Hindlimb muscle (tissue), 1 donor: Measurements from ENCODE around the gene CES3. TPM values are rescaled to one million over a fixed set of nuclear protein-coding genes. Genes with fewer than 3 reads are reported as not detected.
"Not testable (repeated sequence)": the region's sequence is repeated elsewhere in the genome, so short reads cannot be mapped to it uniquely, and the experiment has no call there.

ENCODE experiments used
- DNase-seq: peaks from one replicate; pipeline ENCODE4 v3.0.0-alpha.2; 2013
- polyA plus RNA-seq: library from polyadenylated mRNA; unstranded; fragments of 120-200 nt; gene quantifications from one replicate; pipeline ENCODE4 v1.2.1, GENCODE V29; 2013; ENCODE audit not compliant: insufficient read length

CES3 gene
- polyA plus RNA-seq, 1 donor, result 0.37 TPM

DNA sequence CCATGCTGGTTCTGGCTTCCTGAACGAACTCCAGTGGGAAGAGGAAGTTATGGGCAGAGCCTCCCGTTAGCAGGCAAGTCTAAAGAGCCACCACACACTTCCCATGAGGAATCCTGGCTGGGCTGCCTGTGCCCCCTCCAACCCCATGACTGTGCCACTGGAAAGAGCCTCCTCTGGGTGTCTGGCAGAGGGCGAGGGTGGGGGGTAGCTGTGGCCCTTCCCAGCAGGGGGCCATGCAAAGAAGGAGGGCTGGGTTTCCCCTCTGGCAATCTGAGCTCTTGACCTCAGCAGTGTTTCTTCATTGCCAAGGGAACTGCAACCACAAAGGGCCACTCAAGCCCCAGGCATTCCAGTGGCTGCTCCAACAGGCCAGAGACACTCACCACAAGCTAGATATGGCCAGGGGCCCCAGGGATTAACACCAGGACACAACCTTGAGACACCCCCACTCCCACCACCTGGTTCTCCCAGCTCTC lies 34.1 kb upstream of the CES3 start:
- no peak for DNase-seq

DNA sequence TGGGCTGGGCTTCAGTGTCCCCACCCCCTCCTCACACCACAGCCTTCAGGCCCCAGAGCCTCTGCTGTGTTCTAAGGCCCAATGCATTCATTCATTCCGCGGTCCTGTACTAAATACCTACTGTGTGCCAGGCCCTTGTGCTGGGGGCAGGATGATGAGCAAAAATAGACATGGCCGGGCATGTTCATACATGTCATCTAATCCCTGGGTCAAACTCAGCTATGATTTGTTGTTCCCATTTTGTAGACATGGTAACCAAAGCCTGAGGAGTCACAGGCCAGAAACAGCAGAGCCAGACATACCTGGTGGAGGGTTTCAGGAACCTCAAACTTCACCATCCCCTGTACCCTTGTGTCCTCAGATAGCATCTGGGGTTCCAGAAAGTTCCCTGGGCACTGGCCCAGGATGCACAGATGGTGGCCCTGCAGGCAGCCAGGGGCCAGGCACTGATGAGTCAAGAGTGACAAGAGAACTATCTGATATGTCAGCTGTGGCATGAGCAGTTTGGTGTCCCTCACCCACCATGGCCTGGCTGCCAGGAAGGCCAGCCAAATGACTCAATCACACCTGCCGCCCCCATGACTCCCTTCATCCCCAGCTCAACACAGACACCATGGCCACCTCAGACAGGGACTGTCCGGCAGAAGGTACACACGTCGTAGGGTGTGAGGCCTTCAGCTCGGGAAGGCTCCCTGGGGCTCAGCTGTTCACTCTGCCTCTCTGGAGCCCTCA lies 33.0 kb upstream of the CES3 start:
- DNase-seq, result no peak

DNA sequence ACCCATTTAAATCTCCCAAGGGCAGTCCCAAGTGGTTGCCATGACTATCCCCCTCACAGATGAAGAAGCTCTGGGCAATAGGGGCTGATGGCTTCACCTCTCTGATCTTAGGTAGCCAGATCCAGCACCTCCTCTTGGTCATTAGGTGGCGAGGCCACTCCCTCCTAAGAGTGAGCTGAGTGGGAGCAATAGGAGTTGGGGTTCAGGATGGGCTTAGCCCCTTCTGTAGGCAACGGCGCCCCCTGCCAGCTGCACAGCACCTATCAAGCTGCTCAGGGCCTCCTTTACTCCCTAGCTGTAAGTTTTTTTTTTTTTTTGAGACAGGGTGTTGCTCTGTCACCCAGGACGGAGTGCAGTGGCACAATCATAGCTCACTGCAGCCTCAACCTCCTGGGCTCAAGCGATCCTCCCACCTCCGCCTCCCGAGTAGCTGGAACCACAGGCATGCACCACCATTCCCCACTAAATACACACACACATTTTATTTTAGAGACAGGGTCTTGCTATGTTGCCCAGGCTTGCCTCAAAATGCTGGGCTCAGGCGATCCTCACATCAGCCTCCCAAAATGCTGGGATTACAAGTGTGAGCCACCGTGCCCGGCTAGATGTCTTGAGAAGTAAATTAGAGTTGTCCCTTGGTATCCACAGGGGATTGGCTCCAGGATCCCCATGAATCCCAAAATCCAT lies 32.2 kb upstream of the CES3 start:
- no peak for DNase-seq

DNA sequence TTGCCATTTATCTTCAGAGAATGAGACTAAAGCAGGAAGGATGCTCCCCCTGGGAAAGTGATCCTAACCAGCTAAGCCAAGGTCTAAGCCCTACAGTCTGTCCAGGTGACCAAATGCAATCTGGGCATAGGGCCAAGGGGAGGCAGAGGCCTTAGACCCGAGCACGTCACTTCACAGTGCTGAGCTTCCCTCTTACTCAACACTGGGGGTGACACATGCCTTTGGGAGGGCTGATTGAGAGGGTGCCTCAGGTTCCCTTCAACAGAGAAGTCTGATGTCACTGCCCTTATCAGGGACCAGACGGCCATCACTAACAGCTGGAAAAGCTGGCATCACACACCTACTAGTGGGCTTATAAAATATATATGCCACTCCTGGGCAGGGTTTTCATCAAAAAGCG lies 30.9 kb upstream of the CES3 start:
- DNase-seq, result no peak

DNA sequence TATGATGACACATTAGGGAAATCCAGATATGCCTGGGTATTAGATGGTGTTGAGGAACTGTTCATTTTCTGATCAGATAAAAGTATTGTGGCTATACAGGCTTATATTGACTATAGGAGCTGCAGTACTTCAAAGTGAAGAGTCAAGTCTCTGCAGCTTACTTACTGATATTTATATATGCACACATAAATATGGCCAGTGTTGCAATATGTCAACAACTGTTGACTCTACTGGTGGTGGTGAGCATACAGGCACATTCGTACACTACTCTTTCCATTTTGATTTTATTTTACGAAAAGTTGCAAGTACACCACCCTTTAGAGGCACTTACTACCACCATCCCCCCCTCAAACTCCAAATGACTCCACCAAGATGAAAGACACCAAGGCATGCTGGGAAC lies 29.4 kb upstream of the CES3 start:
- no peak for DNase-seq

DNA sequence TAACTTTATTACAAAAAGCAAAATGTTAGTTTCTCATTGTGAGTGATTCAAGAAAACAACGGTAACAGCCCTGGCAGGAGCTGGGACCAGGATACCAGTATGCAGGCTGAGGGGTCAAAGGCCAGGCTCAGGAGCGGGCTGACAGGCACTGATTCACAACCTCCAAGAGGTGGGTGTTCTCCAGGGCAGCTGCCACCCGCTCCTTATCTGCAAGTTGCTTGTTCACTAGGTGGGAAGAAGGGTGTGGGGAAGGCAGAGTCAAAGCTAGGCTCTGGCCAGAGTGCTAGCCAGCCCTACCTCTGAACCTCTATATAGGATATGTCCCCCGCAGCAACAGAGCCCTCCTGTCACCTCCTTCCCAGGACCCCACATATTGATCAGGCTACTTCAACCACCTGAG lies 29.0 kb upstream of the CES3 start:
- no peak for DNase-seq

DNA sequence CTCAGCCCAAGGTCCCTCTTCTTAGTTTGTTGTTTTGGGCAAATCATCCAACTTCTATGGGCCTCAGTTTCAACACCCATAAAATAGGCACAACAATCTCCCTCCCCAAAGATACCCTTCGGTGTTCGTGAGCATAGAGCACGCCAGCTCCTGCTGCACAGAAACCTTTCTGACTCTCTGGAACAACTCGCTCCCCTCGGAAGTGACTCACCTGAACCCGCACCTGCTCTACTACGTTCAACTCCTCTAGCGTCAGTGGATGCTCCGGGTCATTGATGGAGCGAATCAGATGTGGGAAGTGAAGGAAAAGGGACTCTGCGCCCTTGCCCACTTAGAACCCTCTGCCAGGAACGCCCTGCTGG lies 27.3 kb upstream of the CES3 start:
- DNase-seq, result no peak

DNA sequence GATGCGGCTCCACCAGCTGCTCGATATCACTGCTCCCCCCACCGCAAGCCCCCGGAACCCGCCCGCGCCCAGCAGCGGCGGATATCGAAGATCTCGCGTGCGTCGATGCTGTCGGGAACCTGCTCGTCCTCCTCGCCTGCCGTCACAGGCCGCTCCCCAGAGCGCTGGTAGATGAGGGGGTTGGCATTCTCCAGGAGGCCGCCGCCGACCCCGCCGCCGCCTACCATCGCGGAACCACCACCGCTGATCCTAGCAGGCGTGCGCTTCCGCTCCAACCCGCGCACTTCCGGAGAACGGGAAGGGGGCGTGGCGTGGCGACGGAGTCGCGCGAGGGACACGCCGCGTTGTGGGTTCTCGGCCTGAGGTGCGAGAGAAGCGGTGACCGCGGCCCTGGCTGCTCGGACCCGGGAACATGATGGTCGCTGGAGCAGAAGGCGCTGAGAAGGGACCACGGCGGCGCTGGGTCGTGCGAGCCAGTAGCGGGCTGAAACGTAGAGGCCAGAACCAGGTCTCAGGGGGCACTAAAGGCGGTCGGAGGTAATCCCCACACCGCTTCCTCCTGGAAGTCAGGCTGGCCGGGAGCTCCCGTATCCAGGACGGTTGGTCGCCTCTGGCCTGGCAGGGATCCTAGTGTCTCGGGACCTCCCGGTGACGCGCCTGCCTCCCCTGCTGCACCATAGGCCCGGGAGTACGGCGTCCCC lies 26.8 kb upstream of the CES3 start, which contains the start of gene CIAO2B:
TSS of gene CIAO2B (minus strand) at position 265 of the 701 bp plus-strand sequence. CDS start at position 227, 38 bp downstream.
- DNase-seq, result peak; percentile 97

DNA sequence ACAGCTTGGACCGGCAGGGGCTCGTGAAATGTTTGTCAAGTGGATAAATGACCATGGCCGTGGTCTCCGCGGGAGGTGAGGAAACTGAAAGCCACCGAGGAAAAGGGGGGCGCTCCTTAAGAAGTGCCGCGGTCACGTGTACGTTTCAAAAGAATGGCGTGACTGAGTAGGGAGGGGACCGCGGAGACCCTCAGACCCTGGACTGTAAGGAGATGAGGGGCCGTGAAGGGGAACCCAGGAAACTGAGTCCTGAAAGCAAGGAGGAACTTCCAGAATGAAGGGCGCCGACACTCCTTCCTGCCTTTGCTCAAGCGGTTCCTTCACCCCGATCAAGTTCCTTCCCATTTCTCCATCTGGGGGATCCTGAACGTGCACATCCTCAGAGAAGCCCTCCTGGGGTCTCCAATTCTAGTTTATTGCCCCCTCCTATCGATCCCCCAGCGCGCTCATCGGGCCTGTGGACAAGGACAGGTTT lies 26.2 kb upstream of the CES3 start:
- not testable (repeated sequence) for DNase-seq

DNA sequence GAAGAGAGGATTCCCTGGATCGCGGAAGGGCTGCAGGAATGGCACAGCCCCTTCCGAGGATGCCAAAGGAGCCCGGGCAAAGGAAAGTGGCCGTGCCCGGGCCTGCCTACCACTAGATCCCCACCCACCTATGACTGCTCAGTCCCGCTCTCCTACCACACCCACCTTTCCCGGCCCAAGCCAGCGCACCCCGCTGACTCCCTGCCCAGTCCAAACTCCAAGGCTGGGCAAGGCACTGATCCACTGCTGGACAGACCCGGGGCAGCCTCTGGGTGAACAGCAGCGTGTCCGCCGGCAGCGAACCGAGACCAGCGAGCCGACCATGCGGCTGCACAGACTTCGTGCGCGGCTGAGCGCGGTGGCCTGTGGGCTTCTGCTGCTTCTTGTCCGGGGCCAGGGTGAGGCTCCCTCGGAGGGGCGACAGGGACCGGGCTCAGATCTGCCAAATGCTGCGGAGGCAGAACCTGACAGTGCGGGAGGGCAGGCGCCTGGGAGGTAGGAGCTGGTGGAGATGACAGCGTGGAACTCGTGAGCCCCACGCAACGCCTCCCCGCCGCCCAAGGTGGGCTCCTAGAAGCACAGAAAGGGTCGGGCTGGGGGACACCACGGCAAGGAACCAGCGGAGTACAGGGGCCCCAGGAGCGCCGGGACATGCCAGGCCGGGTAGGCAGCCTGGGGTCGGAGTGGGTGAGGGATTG lies 25.6 kb upstream of the CES3 start, which contains the start of gene CES2:
TSS of gene CES2 (plus strand) at position 203 of the 698 bp plus-strand sequence. CDS start at position 323, 120 bp downstream.
- no peak for DNase-seq

DNA sequence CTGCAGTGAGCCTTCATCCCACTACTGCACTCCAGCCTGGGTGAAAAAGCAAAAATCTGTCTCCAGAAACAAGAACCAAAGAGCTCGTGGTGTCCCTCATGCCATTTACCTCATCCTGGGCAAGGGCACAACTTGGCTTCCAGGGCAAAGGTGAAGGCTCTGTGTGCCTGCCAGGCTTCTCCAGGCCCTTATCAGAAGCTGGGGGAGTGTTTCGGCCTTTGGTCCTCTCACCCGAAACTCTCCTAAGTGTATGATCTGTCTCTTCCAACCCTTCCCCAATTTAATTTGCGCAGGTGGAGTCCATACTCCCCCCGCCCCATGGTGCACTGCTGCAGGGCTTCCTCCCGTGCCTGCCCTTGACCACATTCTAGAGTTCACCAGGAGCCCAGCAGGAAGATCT lies 24.6 kb upstream of the CES3 start:
- no peak for DNase-seq

DNA sequence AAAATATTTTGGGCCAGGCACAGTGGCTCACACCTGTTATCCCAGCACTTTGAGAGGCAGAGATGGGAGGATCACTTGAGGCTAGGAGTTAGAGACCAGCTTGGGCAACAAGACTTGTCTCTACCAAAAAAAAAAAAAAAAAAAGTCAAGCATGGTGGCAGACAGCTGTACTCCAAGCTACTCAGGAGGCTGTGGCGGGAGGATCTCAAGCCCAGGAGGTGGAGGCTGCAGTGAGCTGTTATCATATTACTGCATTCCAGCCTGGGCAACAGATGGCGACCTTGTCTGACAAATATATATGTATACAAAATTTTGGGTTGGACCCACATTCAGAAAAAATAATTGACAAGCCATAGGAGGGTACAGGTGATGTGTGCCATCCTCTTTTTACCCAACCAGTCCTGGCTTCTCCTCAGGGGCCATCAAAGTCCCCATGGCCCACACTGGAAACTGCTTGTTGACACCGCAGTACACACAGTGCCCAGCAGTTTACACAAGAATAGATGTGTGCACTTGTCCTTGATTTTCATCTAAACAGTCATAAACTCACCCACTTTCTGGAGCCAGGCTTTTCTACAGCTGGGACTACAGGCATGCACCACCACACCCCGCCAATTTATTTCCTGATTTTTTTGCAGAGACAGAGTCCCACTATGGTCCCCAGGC lies 24.0 kb upstream of the CES3 start:
- no peak for DNase-seq

DNA sequence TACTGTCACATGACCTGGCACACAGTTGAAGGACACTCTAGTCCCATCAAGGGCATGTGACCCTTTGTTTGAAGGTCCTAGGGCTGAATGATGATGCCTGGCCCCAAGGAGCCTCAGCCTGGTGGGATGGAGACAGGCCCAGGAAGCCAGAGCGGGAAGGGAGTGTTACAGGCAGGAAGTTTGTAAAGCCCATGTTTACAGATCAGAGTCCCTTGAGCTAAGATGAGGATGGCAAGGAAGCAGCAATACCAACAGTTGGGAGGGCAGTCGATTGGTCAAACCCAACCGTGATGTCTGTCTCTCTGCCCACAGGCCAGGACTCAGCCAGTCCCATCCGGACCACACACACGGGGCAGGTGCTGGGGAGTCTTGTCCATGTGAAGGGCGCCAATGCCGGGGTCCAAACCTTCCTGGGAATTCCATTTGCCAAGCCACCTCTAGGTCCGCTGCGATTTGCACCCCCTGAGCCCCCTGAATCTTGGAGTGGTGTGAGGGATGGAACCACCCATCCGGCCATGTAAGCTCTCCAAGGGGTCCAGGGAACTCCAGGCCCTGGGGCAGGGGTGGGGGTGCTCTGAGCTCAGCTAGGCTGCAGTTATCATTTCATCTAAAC lies 23.2 kb upstream of the CES3 start:
- DNase-seq, result no peak

DNA sequence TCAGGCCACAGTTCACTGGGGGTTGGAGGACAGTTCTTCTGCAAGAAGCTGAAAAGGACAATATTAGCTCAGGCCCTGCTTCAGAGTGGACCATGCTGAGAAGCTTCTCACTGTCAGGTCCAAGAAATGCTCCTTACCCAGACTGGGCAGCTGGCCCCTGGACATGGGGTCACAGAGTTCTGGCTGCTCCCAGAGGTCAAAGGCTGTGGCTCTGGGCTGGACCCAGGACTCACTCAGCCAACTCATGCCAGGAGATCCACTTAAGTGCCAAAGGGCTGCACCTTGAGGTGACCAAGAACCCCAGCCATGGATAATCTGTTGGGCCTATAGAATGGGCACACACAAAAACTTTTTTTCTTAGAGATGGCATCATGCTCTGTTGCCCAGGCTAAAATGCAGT lies 21.7 kb upstream of the CES3 start:
- DNase-seq, result no peak

DNA sequence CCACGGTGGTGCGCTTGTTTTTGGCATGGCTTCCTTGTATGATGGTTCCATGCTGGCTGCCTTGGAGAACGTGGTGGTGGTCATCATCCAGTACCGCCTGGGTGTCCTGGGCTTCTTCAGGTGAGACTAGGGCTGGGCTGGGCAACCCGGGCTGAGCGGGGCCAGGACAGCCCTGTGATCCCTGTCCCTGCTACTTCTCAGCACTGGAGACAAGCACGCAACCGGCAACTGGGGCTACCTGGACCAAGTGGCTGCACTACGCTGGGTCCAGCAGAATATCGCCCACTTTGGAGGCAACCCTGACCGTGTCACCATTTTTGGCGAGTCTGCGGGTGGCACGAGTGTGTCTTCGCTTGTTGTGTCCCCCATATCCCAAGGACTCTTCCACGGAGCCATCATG lies 20.8 kb upstream of the CES3 start:
- no peak for DNase-seq

DNA sequence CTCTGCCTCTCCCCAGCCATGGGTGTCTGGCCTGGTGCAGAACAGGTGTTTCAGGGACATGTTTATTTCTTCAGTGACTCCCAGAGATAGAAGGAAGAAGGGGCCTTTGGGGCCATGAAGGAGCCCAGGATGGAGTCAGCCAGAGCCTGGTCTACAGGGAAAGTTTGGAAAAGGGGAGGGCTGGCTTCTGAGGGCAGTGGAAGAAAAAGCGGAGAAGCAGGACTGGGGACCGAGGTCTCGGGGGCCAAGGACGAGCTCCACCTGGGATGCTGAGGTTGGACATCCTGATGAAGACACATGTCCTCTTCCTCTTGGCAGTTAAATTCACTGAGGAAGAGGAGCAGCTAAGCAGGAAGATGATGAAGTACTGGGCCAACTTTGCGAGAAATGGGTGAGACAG lies 18.1 kb upstream of the CES3 start:
- no peak for DNase-seq

DNA sequence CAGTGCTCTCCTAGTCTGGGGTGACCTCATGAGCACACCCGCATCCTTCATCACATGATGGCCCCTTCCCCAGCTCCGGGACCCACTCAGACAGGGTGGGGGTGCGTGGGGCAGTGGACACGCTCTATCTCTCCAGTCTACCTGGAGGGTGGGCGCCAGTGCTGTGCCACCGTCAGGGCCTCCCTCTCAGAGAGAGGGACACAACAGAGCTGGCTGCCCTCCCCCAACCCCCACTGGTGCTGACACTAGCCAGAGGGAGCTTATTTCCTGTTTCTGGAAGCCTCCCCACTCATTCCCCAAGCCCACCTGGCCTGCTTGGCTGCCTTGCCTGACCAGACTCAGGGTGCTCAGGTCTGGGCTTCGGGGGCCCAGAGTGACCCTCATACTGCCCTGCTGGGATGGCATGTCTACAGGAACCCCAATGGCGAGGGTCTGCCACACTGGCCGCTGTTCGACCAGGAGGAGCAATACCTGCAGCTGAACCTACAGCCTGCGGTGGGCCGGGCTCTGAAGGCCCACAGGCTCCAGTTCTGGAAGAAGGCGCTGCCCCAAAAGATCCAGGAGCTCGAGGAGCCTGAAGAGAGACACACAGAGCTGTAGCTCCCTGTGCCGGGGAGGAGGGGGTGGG lies 17.5 kb upstream of the CES3 start:
- no peak for DNase-seq

DNA sequence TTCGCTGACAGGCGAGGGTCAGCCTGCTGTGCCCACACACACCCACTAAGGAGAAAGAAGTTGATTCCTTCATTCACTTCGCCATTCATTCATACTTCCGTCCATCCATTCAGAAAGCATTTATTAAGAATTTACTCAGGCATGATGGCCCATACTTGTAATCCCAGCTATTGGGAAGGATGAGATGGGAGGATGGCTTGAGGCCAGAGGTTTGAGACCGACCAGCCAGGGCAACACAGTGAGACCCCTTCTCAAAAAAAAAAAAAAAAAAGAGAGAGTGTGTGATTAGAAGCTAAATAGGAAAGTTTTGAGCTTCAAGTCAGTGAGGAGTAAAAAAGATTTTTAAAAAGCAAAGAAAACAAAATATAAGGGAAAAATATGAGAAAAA lies 17.0 kb upstream of the CES3 start:
- no peak for DNase-seq

DNA sequence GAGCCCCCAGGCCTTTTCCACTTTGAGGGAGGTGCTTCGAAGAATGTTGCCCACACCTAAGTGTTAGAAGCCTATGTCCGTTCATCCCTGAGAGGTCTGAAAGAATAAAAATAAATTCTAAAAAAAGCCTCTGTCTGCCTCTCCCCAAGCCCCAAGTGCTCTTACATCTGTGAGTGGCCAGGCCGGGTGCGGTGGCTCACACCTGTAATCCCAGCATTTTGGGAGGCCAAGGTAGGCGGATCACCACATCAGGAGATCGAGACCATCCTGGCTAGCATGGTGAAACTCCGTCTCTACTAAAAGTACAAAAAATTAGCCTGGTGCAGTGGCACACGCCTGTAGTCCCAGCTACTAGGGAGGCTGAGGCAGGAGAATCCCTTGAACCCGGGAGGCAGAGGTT lies 16.1 kb upstream of the CES3 start:
- not testable (repeated sequence) for DNase-seq

DNA sequence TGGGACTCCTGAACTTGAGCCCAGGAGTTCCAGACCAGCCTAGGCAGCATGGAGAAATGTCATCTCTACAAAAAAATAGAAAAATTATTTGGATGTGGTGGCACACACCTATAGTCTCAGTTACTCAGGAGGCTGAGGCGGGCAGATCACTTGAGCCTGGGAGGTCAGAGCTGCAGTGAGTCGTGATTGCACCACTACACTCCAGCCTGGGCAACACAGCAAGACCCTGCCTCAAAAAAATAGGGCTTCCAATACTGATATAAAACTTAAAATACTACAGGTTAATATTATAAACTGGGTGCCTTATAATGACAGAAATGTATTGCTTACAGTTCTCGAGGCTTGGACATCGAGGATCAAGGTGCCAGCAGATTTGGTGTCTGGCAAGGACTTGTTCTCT lies 15.1 kb upstream of the CES3 start:
- no peak for DNase-seq

DNA sequence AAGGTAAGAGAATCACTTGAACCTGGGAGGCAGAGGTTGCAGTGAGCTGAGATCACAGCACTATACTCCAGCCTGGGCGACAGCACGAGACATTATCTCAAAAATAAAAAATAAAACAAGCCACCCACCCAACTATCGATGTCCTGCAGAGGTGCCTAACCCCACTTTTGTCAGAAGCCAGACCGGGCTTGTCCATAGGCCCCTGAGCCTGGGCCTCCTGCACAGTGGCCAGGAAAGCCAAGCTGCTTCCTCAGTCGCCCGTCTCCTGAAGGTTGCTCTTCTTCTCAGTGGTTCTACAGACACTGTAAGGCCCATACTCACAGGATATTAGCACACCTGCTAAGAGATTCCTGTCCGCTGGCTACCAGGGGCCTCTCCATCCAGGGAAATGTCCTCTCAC lies 14.5 kb upstream of the CES3 start:
- no peak for DNase-seq
